K562 (cell line): Measurements from ENCODE around the gene AMBRA1. TPM values are rescaled to one million over a fixed set of nuclear protein-coding genes. Genes with fewer than 3 reads are reported as not detected.

Source experiments
- ATAC-seq: fragments of 200-7000 bp; cut with Tn5 transposase; 3 replicates; pipeline ENCODE4 v1.9.1; 2020; ENCODE audit warnings: moderate library complexity
- BruUV-seq: library from RNA; stranded (reverse); fragments of 400-500 nt; replicated peaks from 2 replicates; lab custom pipeline; 2021; lab: Mats Ljungman, UMichigan
- CTCF ChIA-PET: fragments of 300-600 bp; formaldehyde crosslinking; extraction: SDS; loops from one replicate; lab custom pipeline; 2021; ENCODE audit warnings: low intra/inter-chr PET ratio; lab: Yijun Ruan, JAX
- POLR2A ChIA-PET: fragments of 300-600, 350-650 bp; sonication (Branson Sonifier 250); formaldehyde crosslinking; extraction: SDS; loops from one replicate; lab custom pipeline; 2021; ENCODE audit warnings: antibody characterized with exemption, inconsistent platforms; lab: Yijun Ruan, JAX
- DNase-seq, 4 experiments: peaks; one replicate each; pipeline versions ENCODE4 v3.0.0 to v3.0.0-alpha.2; 2011 to 2018; ENCODE audit warnings: low spot score in 3 of 4, mixed read lengths in 3 of 4; ENCODE audit errors: extremely low read depth in 1 of 4
- FAIRE-seq: peaks from 2 replicates; lab custom pipeline; 2011; peaks lifted over from hg19 to GRCh38; lab: Jason Lieb, UNC
- H2AFZ ChIP-seq: 2 replicates; pipeline ENCODE4 v1.6.0; 2011; ENCODE audit warnings: low read depth, low read length, control low read depth, inconsistent platforms
- H3K27ac ChIP-seq: fragments of 200-600 bp; 3 replicates; pipeline ENCODE4 v1.8.0; 2011; ENCODE audit warnings: low read depth, mild to moderate bottlenecking, control low read depth, inconsistent platforms, low read length, moderate library complexity, mixed read lengths; ENCODE audit errors: extremely low read depth
- H3K27me3 ChIP-seq, 2 experiments: fragments of 300-600 bp in 1 of 2; 2 replicates in 1 of 2; 3 replicates in 1 of 2; pipeline versions ENCODE4 v1.6.0 to v1.8.0; 2011; ENCODE audit warnings: inconsistent platforms in 2 of 2, low read length in 2 of 2, mild to moderate bottlenecking in 1 of 2, mixed read lengths in 1 of 2, moderate library complexity in 1 of 2; ENCODE audit not compliant: control insufficient read depth in 2 of 2, insufficient read depth in 2 of 2
- H3K36me3 ChIP-seq: fragments of 300-600 bp; 3 replicates; pipeline ENCODE4 v1.8.0; 2011; ENCODE audit warnings: mild to moderate bottlenecking, low read length, inconsistent platforms; ENCODE audit not compliant: control insufficient read depth, insufficient read depth
- H3K4me1 ChIP-seq, 2 experiments: fragments of 200-600 bp in 1 of 2; replicated peaks in 1 of 2; 2 replicates in 1 of 2; 3 replicates in 1 of 2; pipeline versions ENCODE4 v1.5.1 to v1.8.0; 2011; ENCODE audit warnings: inconsistent platforms in 2 of 2, low read length in 2 of 2, mild to moderate bottlenecking in 1 of 2, mixed read lengths in 1 of 2, moderate library complexity in 1 of 2; ENCODE audit not compliant: control insufficient read depth in 2 of 2, insufficient read depth in 2 of 2
- H3K4me2 ChIP-seq: 2 replicates; pipeline ENCODE4 v1.6.1; 2011; ENCODE audit warnings: low read length, control low read depth, inconsistent platforms, mixed read lengths; ENCODE audit not compliant: insufficient read depth
- H3K4me3 ChIP-seq: fragments of 200-600 bp; sonication (generic), shearing (Covaris generic); 2 replicates; pipeline ENCODE4 v1.5.1; 2016; ENCODE audit warnings: control low read depth, inconsistent platforms
- H3K79me2 ChIP-seq: fragments of 200-600 bp; 3 replicates; pipeline ENCODE4 v1.8.0; 2011; ENCODE audit warnings: low read length, inconsistent platforms; ENCODE audit not compliant: control insufficient read depth, insufficient read depth
- H3K9ac ChIP-seq, 2 experiments: 2 replicates each; pipeline versions ENCODE4 v1.6.0 to v1.6.1; 2011; ENCODE audit warnings: low read depth in 2 of 2, low read length in 2 of 2, control low read depth in 1 of 2, inconsistent platforms in 1 of 2, mild to moderate bottlenecking in 1 of 2, mixed read lengths in 1 of 2; ENCODE audit not compliant: insufficient read depth in 1 of 2
- H3K9me1 ChIP-seq: one replicate; pipeline ENCODE4 v1.6.0; 2011; ENCODE audit warnings: inconsistent platforms, mild to moderate bottlenecking, low read length, moderate library complexity; ENCODE audit not compliant: control insufficient read depth, insufficient read depth
- H3K9me3 ChIP-seq: replicated peaks from 2 replicates; pipeline ENCODE4 v1.5.1; 2011; ENCODE audit warnings: low read depth, low read length, inconsistent platforms; ENCODE audit not compliant: control insufficient read depth, insufficient read depth
- H4K20me1 ChIP-seq: replicated peaks from 2 replicates; pipeline ENCODE4 v1.6.1; 2011; ENCODE audit warnings: low read length, inconsistent platforms, mixed read lengths; ENCODE audit not compliant: control insufficient read depth, insufficient read depth
- MIER1 ChIP-seq: fragments of 450-650 bp; IDR thresholded peaks from 2 replicates; pipeline ENCODE4 v1.6.1; 2016; ENCODE audit warnings: antibody characterized with exemption, mild to moderate bottlenecking, low read depth
- MLLT1 ChIP-seq, 2 experiments: fragments of 450-650 bp; IDR thresholded peaks; 2 replicates each; pipeline ENCODE4 v1.6.1; 2016
- PHF20 ChIP-seq: fragments of 450-650 bp; IDR thresholded peaks from 2 replicates; pipeline ENCODE4 v1.6.1; 2018; ENCODE audit not compliant: partially characterized antibody
- RBM39 ChIP-seq: fragments of 200-400 bp; formaldehyde crosslinking; optimal IDR thresholded peaks from 2 replicates; pipeline ENCODE3; 2018; ENCODE audit warnings: low read depth, low read length
- SMC3 ChIP-seq: conservative IDR thresholded peaks from 2 replicates; pipeline ENCODE4 v1.6.1; 2011; ENCODE audit warnings: low read depth, low read length, improper control_type of control experiment; ENCODE audit not compliant: insufficient read depth
- WGBS: fragments of 100-300 bp; shearing (Covaris generic); methylation state at CpG from one replicate; pipeline ENCODE4 v1.1.6; 2016; ENCODE audit warnings: low coverage, mixed read lengths; ENCODE audit not compliant: insufficient coverage; ENCODE audit errors: missing lambda C conversion rate; 5-methylcytosine and 5-hydroxymethylcytosine counted together
- in situ Hi-C: fragments of 300-500 bp; cut with MboI; formaldehyde crosslinking; loops from 4 replicates; pipeline ENCODE4 v1.15.0; 2018; ENCODE audit warnings: inconsistent platforms, mixed read lengths
- intact Hi-C: fragments of 100-400 bp; cut with micrococcal nuclease; formaldehyde crosslinking; loops from 2 replicates; pipeline ENCODE4 v1.14.2; 2022
- polyA plus RNA-seq, 8 experiments: library from polyadenylated mRNA; depleted of rRNA in 4 of 8; stranded (reverse) in 5 of 8; unstranded in 3 of 8; fragments of >200 nt; fragmentation: Nextera tagmentation in 2 of 8; fragmentation: Illumina TruSeq in 1 of 8; extraction: Ambion mirVana in 2 of 8; extraction: Trizol in 1 of 8; gene quantifications; 2 replicates each; pipeline versions ENCODE4 v1.2.1 to v1.2.3, GENCODE V29; 2011 to 2014; ENCODE audit warnings: inconsistent platforms in 1 of 8, missing spikeins in 1 of 8
- total RNA-seq, 7 experiments: library from RNA; depleted of rRNA in 6 of 7; stranded (reverse); fragments of >200 nt in 6 of 7; fragmentation: Illumina TruSeq in 2 of 7; extraction: Trizol in 2 of 7; gene quantifications; 2 replicates each; pipeline versions ENCODE4 v1.2.1 to v1.2.3, GENCODE V29; 2011 to 2021; ENCODE audit warnings: low replicate concordance in 1 of 7
- TF ChIP-seq, protein P1 (sequence below): fragments of 450-650 bp; formaldehyde crosslinking; IDR thresholded peaks from 2 replicates; pipeline ENCODE4 v1.4.0; 2020; ENCODE audit warnings: mild to moderate bottlenecking, moderate library complexity
- TF ChIP-seq, protein P2 (sequence below): fragments of 450-650 bp; IDR thresholded peaks from one replicate; pipeline ENCODE4 v1.6.1; 2018; ENCODE audit warnings: mild to moderate bottlenecking, moderate library complexity; ENCODE audit not compliant: partially characterized antibody

The AMBRA1 gene
- total and polyA plus RNA-seq, 9 of the 15 experiments (the other 6 are each of a cell fraction or from before 2014, with no cell fraction given), result 0.15 to 24.5 (median 13.0) TPM

GRCh38 chr11:46594785-46595184, 962 bp upstream of the AMBRA1 start:
- Histone ChIP-seq H3K9ac (peak overlapping the region in 1 of 2 experiments; percentile 86; a peak in 2 of 4 replicates), H3K4me2 (peak overlapping the region; percentile 98; the same call in 1 of the 2 replicates), H3K36me3 (peaks cover 3% of the 10 kb centered on the region; the same call in 1 of the 3 replicates), H3K9me1 (no peaks in the 10 kb centered on the region), H3K79me2 (peaks cover 40% of the 10 kb centered on the region), H4K20me1 (0 out of 2 replicates have a peak, but pooled peaks cover 6% of the 10 kb centered on the region), H3K4me1 (peaks cover 23 to 31% of the 10 kb centered on the region in 2 experiments; a peak in 4 of 5 replicates), H3K27ac (peak overlapping the region; percentile 78), H3K9me3 (no peaks in the 10 kb centered on the region), H2AFZ (peak overlapping the region; percentile 97), H3K4me3 (no peak overlapping the region), H3K27me3 (no peaks in the 10 kb centered on the region)
- no peak for TF ChIP-seq PHF20
- TF ChIP-seq, protein P1, sequence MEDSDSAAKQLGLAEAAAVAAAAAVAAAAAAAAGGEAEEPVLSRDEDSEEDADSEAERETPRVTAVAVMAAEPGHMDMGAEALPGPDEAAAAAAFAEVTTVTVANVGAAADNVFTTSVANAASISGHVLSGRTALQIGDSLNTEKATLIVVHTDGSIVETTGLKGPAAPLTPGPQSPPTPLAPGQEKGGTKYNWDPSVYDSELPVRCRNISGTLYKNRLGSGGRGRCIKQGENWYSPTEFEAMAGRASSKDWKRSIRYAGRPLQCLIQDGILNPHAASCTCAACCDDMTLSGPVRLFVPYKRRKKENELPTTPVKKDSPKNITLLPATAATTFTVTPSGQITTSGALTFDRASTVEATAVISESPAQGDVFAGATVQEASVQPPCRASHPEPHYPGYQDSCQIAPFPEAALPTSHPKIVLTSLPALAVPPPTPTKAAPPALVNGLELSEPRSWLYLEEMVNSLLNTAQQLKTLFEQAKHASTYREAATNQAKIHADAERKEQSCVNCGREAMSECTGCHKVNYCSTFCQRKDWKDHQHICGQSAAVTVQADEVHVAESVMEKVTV (CRISPR knock-in tag), result no peak
- TF ChIP-seq, protein P2, sequence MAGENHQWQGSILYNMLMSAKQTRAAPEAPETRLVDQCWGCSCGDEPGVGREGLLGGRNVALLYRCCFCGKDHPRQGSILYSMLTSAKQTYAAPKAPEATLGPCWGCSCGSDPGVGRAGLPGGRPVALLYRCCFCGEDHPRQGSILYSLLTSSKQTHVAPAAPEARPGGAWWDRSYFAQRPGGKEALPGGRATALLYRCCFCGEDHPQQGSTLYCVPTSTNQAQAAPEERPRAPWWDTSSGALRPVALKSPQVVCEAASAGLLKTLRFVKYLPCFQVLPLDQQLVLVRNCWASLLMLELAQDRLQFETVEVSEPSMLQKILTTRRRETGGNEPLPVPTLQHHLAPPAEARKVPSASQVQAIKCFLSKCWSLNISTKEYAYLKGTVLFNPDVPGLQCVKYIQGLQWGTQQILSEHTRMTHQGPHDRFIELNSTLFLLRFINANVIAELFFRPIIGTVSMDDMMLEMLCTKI, result no peak
- peak in 1 of 2 experiments; percentile 65; a peak in 2 of 4 replicates for TF ChIP-seq MLLT1 (IDR thresholded peaks at IDR 0.05)
- TF ChIP-seq SMC3, result no peak
- no peak for TF ChIP-seq RBM39
- no peak for TF ChIP-seq MIER1
- DNase-seq (no peak), FAIRE-seq (no peak), ATAC-seq (no peak)
- in situ Hi-C loops, result no loop called here
- intact Hi-C loops, result loop anchor here (5.0 kb wide), 2 partner anchors 37 to 52 kb away; no protein-coding TSS in a partner anchor
- WGBS, result 84% methylated on average over 10 of the region's 10 CpGs
- ChIA-PET CTCF (no interaction called here), POLR2A (interaction anchor here (1.4 to 1.9 kb wide), 3 partner anchors 16 to 47 kb away, joined by 4 to 21 read pairs (median 9); no protein-coding TSS in a partner anchor)
- BruUV-seq, result no TSS peak
